Muscle of leg (tissue), 16 donors: Measurements from ENCODE around the gene MTO1. TPM values are rescaled to one million over a fixed set of nuclear protein-coding genes. Genes with fewer than 3 reads are reported as not detected.

Experiments used
- DNase-seq: peaks from one replicate; pipeline ENCODE4 v3.0.0; 2013
- H3K27ac ChIP-seq: one replicate; pipeline ENCODE4 v1.5.1; 2013; ENCODE audit warnings: mild to moderate bottlenecking, low read length, control low read depth
- H3K27me3 ChIP-seq: one replicate; pipeline ENCODE4 v1.6.1; 2013; ENCODE audit warnings: low read length; ENCODE audit not compliant: control insufficient read depth, insufficient read depth
- H3K36me3 ChIP-seq: one replicate; pipeline ENCODE4 v1.6.1; 2013; ENCODE audit warnings: low read length; ENCODE audit not compliant: control insufficient read depth, insufficient read depth
- H3K4me1 ChIP-seq: one replicate; pipeline ENCODE4 v1.6.1; 2013; ENCODE audit warnings: low read length; ENCODE audit not compliant: control insufficient read depth, insufficient read depth
- H3K4me3 ChIP-seq: one replicate; pipeline ENCODE4 v1.5.1; 2013; ENCODE audit warnings: low read length, control low read depth
- H3K9me3 ChIP-seq: replicated peaks from 2 replicates; pipeline ENCODE4 v1.6.1; 2013; ENCODE audit warnings: low read depth, low read length; ENCODE audit not compliant: control insufficient read depth
- WGBS: methylation state at CpG from one replicate; pipeline ENCODE4 v1.1.5; 2013; ENCODE audit warnings: missing lambda C conversion rate; ENCODE audit not compliant: insufficient coverage; 5-methylcytosine and 5-hydroxymethylcytosine counted together
- long read RNA-seq, 11 donors: transcript quantifications; one replicate each; lab custom pipeline, GENCODE V29; 2026
- polyA plus RNA-seq, 8 donors: library from polyadenylated mRNA; unstranded; fragments of 120-200 nt; gene quantifications; one replicate each; pipeline versions ENCODE4 v1.2.1 to v1.2.3, GENCODE V29; 2013; ENCODE audit warnings: inconsistent platforms in 1 of 8, low replicate concordance in 1 of 8; ENCODE audit not compliant: insufficient read length in 8 of 8, insufficient read depth in 1 of 8
- total RNA-seq: library from RNA; stranded (reverse); fragments of 120-200 nt; gene quantifications from one replicate; pipeline ENCODE4 v1.2.4, GENCODE V29; 2013

The MTO1 gene
- 23.9 TPM for total RNA-seq
- polyA plus RNA-seq = 10 to 100 TPM; 14.6 to 19.7 (median 17.0) TPM
- long read RNA-seq, donor 1, full-length matches to known transcripts = 2 of 2 reads
- long read RNA-seq, donor 1, partial matches to known transcripts = 0 of 2 reads
- long read RNA-seq, donor 1, other reads (novel, unspliced or antisense) = 0 of 2 reads
- long read RNA-seq, donor 2, full-length matches to known transcripts = 1 of 2,586 reads
- long read RNA-seq, donor 2, partial matches to known transcripts = 2,494 of 2,586 reads
- long read RNA-seq, donor 2, other reads (novel, unspliced or antisense) = 91 of 2,586 reads
- long read RNA-seq, donor 3, full-length matches to known transcripts = 1 of 30 reads
- long read RNA-seq, donor 3, partial matches to known transcripts = 29 of 30 reads
- long read RNA-seq, donor 3, other reads (novel, unspliced or antisense) = 0 of 30 reads
- long read RNA-seq, donor 4, partial matches to known transcripts = 6,927 of 9,986 reads
- long read RNA-seq, donor 4, other reads (novel, unspliced or antisense) = 3,059 of 9,986 reads
- long read RNA-seq, donor 5, full-length matches to known transcripts = 2 of 42,577 reads
- long read RNA-seq, donor 5, partial matches to known transcripts = 40,427 of 42,577 reads
- long read RNA-seq, donor 5, other reads (novel, unspliced or antisense) = 2,148 of 42,577 reads
- long read RNA-seq, donor 6, full-length matches to known transcripts = 1 of 38,233 reads
- long read RNA-seq, donor 6, partial matches to known transcripts = 36,373 of 38,233 reads
- long read RNA-seq, donor 6, other reads (novel, unspliced or antisense) = 1,859 of 38,233 reads
- long read RNA-seq, donor 7, full-length matches to known transcripts = 5 of 25,846 reads
- long read RNA-seq, donor 7, partial matches to known transcripts = 24,540 of 25,846 reads
- long read RNA-seq, donor 7, other reads (novel, unspliced or antisense) = 1,301 of 25,846 reads
- long read RNA-seq, donor 8, partial matches to known transcripts = 21,640 of 22,627 reads
- long read RNA-seq, donor 8, other reads (novel, unspliced or antisense) = 987 of 22,627 reads
- long read RNA-seq, donor 9, partial matches to known transcripts = 12,214 of 18,315 reads
- long read RNA-seq, donor 9, other reads (novel, unspliced or antisense) = 6,101 of 18,315 reads
- long read RNA-seq, donor 10, full-length matches to known transcripts = 2 of 29,236 reads
- long read RNA-seq, donor 10, partial matches to known transcripts = 27,880 of 29,236 reads
- long read RNA-seq, donor 10, other reads (novel, unspliced or antisense) = 1,354 of 29,236 reads
- long read RNA-seq, donor 11, full-length matches to known transcripts = 1 of 1 reads
- long read RNA-seq, donor 11, partial matches to known transcripts = 0 of 1 reads
- long read RNA-seq, donor 11, other reads (novel, unspliced or antisense) = 0 of 1 reads

- DNase-seq = peak; percentile 97
- peaks cover 11% of the 10 kb centered on the region for H3K36me3 ChIP-seq
- peak within 1 kb of the TSS; percentile 99 for H3K27ac ChIP-seq
- peaks cover 6% of the 10 kb centered on the region for H3K4me1 ChIP-seq
- H3K9me3 ChIP-seq = no peaks in the 10 kb centered on the region
- 0% methylated on average over 41 of the region's 55 CpGs for WGBS
- no peaks in the 10 kb centered on the region for H3K27me3 ChIP-seq
- H3K4me3 ChIP-seq = peak within 1 kb of the TSS; percentile 96
These were observed at the start of gene MTO1 for GRCh38 chr6:73461537-73462350. Gene MTO1 (plus strand): TSS chr6:73461737. CDS start chr6:73461855, 118 bp downstream.

DNA sequence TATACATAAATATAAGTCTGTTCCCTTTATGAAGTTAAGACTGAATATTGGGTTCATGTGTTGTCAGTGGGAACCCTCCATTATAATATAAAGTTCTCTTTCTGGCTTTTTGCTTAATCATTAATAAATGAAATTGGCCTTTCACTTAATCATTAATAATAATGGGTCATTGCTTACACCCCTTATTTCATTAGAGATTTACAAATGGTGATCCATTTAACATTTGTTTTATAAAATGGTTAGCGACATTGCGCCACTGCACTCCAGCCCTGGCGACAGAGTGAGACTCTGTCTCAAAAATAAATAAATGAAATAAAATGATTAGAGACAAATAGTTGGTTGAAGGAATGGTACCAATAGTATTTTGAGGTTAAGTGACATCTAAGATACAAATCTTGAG is 48.4 kb upstream of the MTO1 start:
- H3K4me3 ChIP-seq = no peak overlapping the region
- WGBS = no CpG with 5 or more reads among the region's 3 CpGs
- no peak for DNase-seq
- no peaks in the 10 kb centered on the region for H3K36me3 ChIP-seq
- no peaks in the 10 kb centered on the region for H3K9me3 ChIP-seq
- H3K27ac ChIP-seq = no peak overlapping the region
- no peaks in the 10 kb centered on the region for H3K4me1 ChIP-seq
- H3K27me3 ChIP-seq = no peaks in the 10 kb centered on the region

GRCh38 chr6:73418081-73418741 is 43.3 kb upstream of the MTO1 start:
- Histone ChIP-seq H3K4me3 (no peak overlapping the region), H3K27ac (no peak overlapping the region), H3K27me3 (no peaks in the 10 kb centered on the region), H3K4me1 (no peaks in the 10 kb centered on the region), H3K9me3 (no peaks in the 10 kb centered on the region), H3K36me3 (peaks cover 4% of the 10 kb centered on the region)
- WGBS = 82% methylated on average over 6 of the region's 11 CpGs
- no peak for DNase-seq

DNA sequence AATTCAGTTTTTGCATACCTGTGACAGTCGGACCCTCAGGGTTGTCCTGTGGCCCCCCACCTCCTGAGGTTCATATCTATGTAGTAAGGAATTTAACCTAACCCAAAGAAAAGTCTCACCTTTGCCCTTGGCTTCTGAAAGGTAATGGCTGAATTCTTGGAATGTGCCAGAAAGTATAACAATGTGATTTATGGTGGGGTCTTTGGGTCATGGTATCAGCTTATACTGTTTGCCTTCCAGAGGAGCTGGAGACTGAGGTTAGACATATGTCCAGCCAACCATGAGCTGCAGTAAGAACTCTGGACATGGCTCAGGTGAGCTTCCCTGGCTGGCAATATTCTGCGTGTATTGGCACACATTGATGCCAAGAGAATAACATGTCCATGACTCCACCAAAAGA is 40.0 kb upstream of the MTO1 start:
- peaks cover 4% of the 10 kb centered on the region for H3K36me3 ChIP-seq

DNA sequence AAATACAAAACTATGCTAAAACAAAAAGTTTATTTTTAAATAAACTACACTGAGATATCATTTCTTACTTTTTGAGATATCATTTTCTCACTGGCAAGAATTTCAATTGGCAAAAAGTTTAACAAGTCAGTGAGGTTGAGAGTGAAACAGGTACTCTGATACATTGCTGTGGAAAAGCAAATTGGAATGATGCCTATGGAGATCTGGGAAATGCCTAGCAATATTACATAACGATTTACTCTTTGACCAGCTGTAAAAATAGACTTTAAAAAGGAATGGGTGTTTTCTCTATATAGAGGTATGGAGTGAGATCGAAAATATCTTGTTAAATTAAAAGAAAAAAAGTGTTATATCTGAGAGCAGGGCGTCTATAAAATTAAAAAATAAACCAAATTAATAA is 26.3 kb upstream of the MTO1 start:
- no peaks in the 10 kb centered on the region for H3K4me1 ChIP-seq
- no peak for DNase-seq
- no peak overlapping the region for H3K4me3 ChIP-seq
- no peak overlapping the region for H3K27ac ChIP-seq
- no peaks in the 10 kb centered on the region for H3K27me3 ChIP-seq
- H3K9me3 ChIP-seq = no peaks in the 10 kb centered on the region
- WGBS = no CpG with 5 or more reads among the region's 3 CpGs
- peaks cover 19% of the 10 kb centered on the region for H3K36me3 ChIP-seq

More for the DNA sequence above, 40.0 kb upstream of the MTO1 start:
- no peaks in the 10 kb centered on the region for H3K4me1 ChIP-seq
- no peak overlapping the region for H3K4me3 ChIP-seq
- WGBS = 89% methylated on average over 1 of the region's 2 CpGs
- no peaks in the 10 kb centered on the region for H3K27me3 ChIP-seq
- H3K9me3 ChIP-seq = no peaks in the 10 kb centered on the region
- DNase-seq = no peak
- H3K27ac ChIP-seq = no peak overlapping the region

DNA sequence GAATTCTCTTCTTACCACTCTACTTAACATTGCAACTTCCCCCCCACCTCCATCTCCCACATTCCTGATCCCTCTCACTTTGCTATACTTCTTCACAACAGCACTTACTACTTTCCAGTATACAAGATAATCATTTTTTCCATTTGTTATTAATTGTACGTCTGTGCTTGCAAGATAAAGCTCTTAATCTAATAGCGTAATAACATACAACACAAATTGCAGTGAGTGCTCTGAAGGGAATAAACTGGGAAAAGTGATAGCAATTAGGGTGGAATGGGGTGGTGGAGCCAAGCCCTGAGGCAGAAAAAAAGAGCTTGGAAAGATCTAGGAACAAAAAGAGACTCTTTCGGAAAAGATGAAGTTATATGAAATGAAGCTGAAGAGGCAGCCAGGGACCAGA is 18.0 kb upstream of the MTO1 start:
- 80% methylated on average over 1 of the region's 3 CpGs for WGBS
- Histone ChIP-seq H3K27ac (no peak overlapping the region), H3K27me3 (no peaks in the 10 kb centered on the region), H3K9me3 (no peaks in the 10 kb centered on the region), H3K36me3 (peaks cover 18% of the 10 kb centered on the region), H3K4me3 (no peak overlapping the region), H3K4me1 (no peaks in the 10 kb centered on the region)
- no peak for DNase-seq

DNA sequence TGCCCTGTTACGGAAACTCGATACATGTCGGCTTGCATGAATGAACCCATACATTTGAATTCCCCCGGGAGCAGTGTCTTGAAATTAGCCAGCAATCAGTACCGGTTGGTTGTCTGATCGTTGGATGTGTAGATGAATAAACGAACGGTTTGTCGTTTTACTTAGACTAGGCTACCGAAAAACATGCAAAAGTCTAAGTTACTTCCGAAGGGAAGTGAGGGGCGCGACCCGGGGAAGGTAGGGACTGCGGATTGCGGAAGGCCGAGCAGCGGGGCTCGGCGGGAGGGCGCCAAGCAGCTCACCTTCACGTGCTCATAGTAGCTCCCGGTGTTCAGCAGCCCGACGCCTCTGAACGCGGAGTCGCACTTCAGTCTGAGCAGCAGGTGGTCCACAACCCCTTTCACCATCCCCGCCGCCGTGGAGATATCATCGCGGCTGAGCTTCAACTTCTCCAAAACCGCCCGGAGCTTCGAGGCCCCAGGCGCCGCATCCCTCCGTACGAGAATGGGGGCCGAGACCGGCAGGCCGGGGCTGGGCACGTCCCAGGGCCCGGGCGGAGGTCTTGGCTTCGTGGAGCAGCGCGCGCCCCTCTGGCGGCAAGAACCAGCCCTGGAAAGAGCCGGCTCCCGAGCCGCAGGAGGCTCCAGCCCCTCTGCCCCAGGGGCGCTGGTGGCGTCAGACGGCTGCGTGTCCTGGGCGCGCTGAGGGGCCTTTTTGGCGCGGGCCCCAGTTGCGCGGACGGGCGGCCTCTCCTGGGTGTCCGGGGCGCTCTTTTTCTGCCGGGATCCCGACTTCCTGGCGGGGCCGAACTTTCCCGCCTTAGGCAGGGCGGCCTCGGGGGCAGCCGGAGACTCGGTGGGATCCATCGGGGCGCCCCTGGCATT is 10.1 kb upstream of the MTO1 start:
- peaks cover 7% of the 10 kb centered on the region for H3K4me1 ChIP-seq
- under 1% methylated on average over 78 of the region's 79 CpGs for WGBS
- DNase-seq = peak; percentile 76

GRCh38 chr6:73452107-73452461 is 9.5 kb upstream of the MTO1 start, which contains the start of gene CGAS:
Gene CGAS (minus strand): TSS chr6:73452297. CDS start chr6:73452181, 116 bp downstream.
- H3K36me3 ChIP-seq = peaks cover 2% of the 10 kb centered on the region
- H3K4me1 ChIP-seq = peaks cover 7% of the 10 kb centered on the region
- no peaks in the 10 kb centered on the region for H3K9me3 ChIP-seq
- peak within 1 kb of the TSS; percentile 97 for H3K27ac ChIP-seq
- 3% methylated on average over 16 of the region's 23 CpGs for WGBS
- H3K4me3 ChIP-seq = peak within 1 kb of the TSS; percentile 77
- H3K27me3 ChIP-seq = no peaks in the 10 kb centered on the region
- DNase-seq = peak; percentile 91

More for the DNA sequence above, 10.1 kb upstream of the MTO1 start:
- peaks cover 2% of the 10 kb centered on the region for H3K36me3 ChIP-seq
- H3K27ac ChIP-seq = peak overlapping the region; percentile 97
- no peaks in the 10 kb centered on the region for H3K9me3 ChIP-seq
- no peaks in the 10 kb centered on the region for H3K27me3 ChIP-seq
- H3K4me3 ChIP-seq = peak overlapping the region; percentile 77
